HFFc6 (cell line): ENCODE data around the gene SUPT5H. TPM values are rescaled to one million over a fixed set of nuclear protein-coding genes. Genes with fewer than 3 reads are reported as not detected.

ENCODE experiments used
- DNase-seq: peaks from one replicate; pipeline ENCODE4 v3.0.0-alpha.2; 2018
- H3K27ac Mint-ChIP-seq: 2 replicates; pipeline ENCODE4 v1.8.0; 2020; ENCODE audit warnings: mild to moderate bottlenecking, mixed read lengths
- H3K27me3 Mint-ChIP-seq: 2 replicates; pipeline ENCODE4 v1.8.0; 2021; ENCODE audit warnings: mild to moderate bottlenecking, moderate library complexity, mixed read lengths; ENCODE audit not compliant: insufficient read depth
- H3K36me3 Mint-ChIP-seq: 2 replicates; pipeline ENCODE4 v1.8.0; 2021; ENCODE audit warnings: low read depth, mixed read lengths
- H3K4me1 Mint-ChIP-seq: 2 replicates; pipeline ENCODE4 v1.8.0; 2020; ENCODE audit warnings: low read depth, mixed read lengths
- H3K4me3 Mint-ChIP-seq: 2 replicates; pipeline ENCODE4 v1.8.0; 2020; ENCODE audit warnings: mild to moderate bottlenecking, moderate library complexity, mixed read lengths
- H3K9me3 Mint-ChIP-seq: 2 replicates; pipeline ENCODE4 v1.8.0; 2020; ENCODE audit warnings: mild to moderate bottlenecking, mixed read lengths
- CTCF ChIP-seq: fragments of 200-600 bp; sonication (generic); IDR thresholded peaks from 2 replicates; pipeline ENCODE4 v1.5.0; 2021; ENCODE audit warnings: antibody characterized with exemption, mild to moderate bottlenecking
- total RNA-seq, 6 experiments: library from RNA; stranded (reverse); fragmentation: NEBNext Ultra II Directional; extraction: Animal tissue kit (Norgen Biotek cat#: 25700); gene quantifications; 2 replicates in 1 of 6; 3 replicates in 5 of 6; pipeline ENCODE4 v1.2.3, GENCODE V29; 2021

SUPT5H gene
- total RNA-seq, 6 experiments from 2014 or later: 102 to 129 (median 107) TPM

- peak; percentile 90 for DNase-seq
- H3K9me3 Mint-ChIP-seq: peaks cover 23% of the 10 kb centered on the region
- peaks cover 57% of the 10 kb centered on the region for H3K27me3 Mint-ChIP-seq
- H3K27ac Mint-ChIP-seq: peak overlapping the region; percentile 91
- peaks cover 54% of the 10 kb centered on the region for H3K4me1 Mint-ChIP-seq
- H3K4me3 Mint-ChIP-seq: peak overlapping the region; percentile 92
- TF ChIP-seq CTCF: peak; percentile 94
- H3K36me3 Mint-ChIP-seq: peaks cover 28% of the 10 kb centered on the region
These were observed 33.6 kb upstream of the SUPT5H start for GRCh38 chr19:39411832-39412099.

- Mint-ChIP-seq H3K9me3 (peaks cover 18% of the 10 kb centered on the region), H3K4me1 (peaks cover 54% of the 10 kb centered on the region), H3K27me3 (peaks cover 51% of the 10 kb centered on the region), H3K4me3 (peak within 1 kb of the TSS; percentile 98), H3K27ac (peak within 1 kb of the TSS; percentile 92), H3K36me3 (peaks cover 23% of the 10 kb centered on the region)
- DNase-seq: peak; percentile 99
- peak; percentile 94 for TF ChIP-seq CTCF
These were observed 33.1 kb upstream of the SUPT5H start, which contains the start of gene PLEKHG2 for GRCh38 chr19:39412100-39412866. Gene PLEKHG2 (plus strand): TSS chr19:39412669. CDS start chr19:39414087, 1,418 bp downstream.

- H3K27ac Mint-ChIP-seq: peak overlapping the region; percentile 91
- no peak for DNase-seq
- peak; percentile 49 for TF ChIP-seq CTCF
- peaks cover 18% of the 10 kb centered on the region for H3K9me3 Mint-ChIP-seq
- peaks cover 19% of the 10 kb centered on the region for H3K36me3 Mint-ChIP-seq
- H3K4me1 Mint-ChIP-seq: peaks cover 53% of the 10 kb centered on the region
- peak overlapping the region; percentile 92 for H3K4me3 Mint-ChIP-seq
- peaks cover 46% of the 10 kb centered on the region for H3K27me3 Mint-ChIP-seq
These were observed 32.5 kb upstream of the SUPT5H start for GRCh38 chr19:39412867-39413271.

- Mint-ChIP-seq H3K27ac (peak overlapping the region; percentile 92), H3K4me3 (peak overlapping the region; percentile 98), H3K9me3 (peaks cover 18% of the 10 kb centered on the region), H3K27me3 (peaks cover 41% of the 10 kb centered on the region), H3K4me1 (peaks cover 48% of the 10 kb centered on the region), H3K36me3 (peaks cover 14% of the 10 kb centered on the region)
- no peak for TF ChIP-seq CTCF
- no peak for DNase-seq
These were observed 32.0 kb upstream of the SUPT5H start for GRCh38 chr19:39413272-39413910.

- Mint-ChIP-seq H3K9me3 (peaks cover 18% of the 10 kb centered on the region), H3K27me3 (peaks cover 35% of the 10 kb centered on the region), H3K27ac (peak overlapping the region; percentile 92), H3K4me3 (peak overlapping the region; percentile 98), H3K36me3 (peaks cover 9% of the 10 kb centered on the region), H3K4me1 (peaks cover 41% of the 10 kb centered on the region)
- DNase-seq: no peak
- peak; percentile 50; the same call in 1 of the 2 replicates for TF ChIP-seq CTCF
These were observed 31.3 kb upstream of the SUPT5H start for GRCh38 chr19:39413911-39414608.
